Measurements from ENCODE around the gene ORC4. TPM values are rescaled to one million over a fixed set of nuclear protein-coding genes. Genes with fewer than 3 reads are reported as not detected.
"Not testable (repeated sequence)": the region's sequence is repeated elsewhere in the genome, so short reads cannot be mapped to it uniquely, and the experiment has no call there.

Gene ORC4
- total and polyA plus RNA-seq, 2 donors: 16.0 to 109 TPM

DNA sequence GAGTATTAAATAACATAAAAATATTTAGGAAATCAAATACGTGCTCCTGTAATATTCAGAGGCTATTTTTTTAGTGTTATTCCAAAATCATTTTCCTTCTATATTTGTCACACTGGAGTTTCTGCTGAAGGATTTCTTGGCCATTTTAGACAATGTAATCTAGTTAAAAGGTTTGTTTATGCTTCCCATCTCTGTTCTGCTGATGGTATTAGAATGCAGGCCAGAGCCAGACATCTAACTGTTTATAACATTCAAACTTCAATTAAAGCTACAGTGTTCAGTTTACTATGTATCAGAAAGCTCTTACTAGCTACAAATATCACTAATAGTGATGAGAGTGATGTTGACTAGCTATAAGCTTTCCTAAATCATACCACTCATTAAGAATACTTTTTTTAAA, 8.2 kb upstream of the ORC4 start:
- Histone ChIP-seq H3K27ac (ENCODE audit: low read depth) (no peak overlapping the region), H3K4me3 (ENCODE audit: low read depth, low read length) (no peak overlapping the region), H3K4me1 (ENCODE audit: insufficient read depth) (no peaks in the 10 kb centered on the region), H3K36me3 (ENCODE audit: insufficient read depth) (no peaks in the 10 kb centered on the region)
- WGBS: 30% methylated on average over 1 of the region's 1 CpG
- DNase-seq (ENCODE audit: extremely low spot score): no peak

DNA sequence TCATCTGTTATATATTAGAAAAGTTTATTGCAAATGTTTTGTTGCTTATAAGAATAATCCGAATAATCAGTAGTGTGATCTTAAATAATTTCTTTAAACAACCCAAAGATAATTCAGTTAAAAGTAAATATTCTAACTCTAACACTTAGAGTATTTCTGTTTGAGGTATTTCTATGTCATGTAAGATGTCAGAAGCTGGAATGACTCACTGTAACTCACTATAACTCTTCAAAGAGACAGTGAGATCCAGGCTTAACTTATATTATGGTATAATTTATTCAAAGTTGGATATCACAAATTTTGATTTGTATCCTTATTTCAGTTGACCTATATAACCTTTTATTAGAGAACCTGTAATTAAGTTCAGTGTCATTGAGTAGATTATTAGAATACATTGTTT, 7.3 kb upstream of the ORC4 start:
- Histone ChIP-seq H3K27ac (ENCODE audit: low read depth) (no peak overlapping the region), H3K4me1 (ENCODE audit: insufficient read depth) (no peaks in the 10 kb centered on the region), H3K4me3 (ENCODE audit: low read depth, low read length) (no peak overlapping the region), H3K36me3 (ENCODE audit: insufficient read depth) (no peaks in the 10 kb centered on the region)
- WGBS: 56% methylated on average over 1 of the region's 1 CpG
- no peak for DNase-seq (ENCODE audit: extremely low spot score)

DNA sequence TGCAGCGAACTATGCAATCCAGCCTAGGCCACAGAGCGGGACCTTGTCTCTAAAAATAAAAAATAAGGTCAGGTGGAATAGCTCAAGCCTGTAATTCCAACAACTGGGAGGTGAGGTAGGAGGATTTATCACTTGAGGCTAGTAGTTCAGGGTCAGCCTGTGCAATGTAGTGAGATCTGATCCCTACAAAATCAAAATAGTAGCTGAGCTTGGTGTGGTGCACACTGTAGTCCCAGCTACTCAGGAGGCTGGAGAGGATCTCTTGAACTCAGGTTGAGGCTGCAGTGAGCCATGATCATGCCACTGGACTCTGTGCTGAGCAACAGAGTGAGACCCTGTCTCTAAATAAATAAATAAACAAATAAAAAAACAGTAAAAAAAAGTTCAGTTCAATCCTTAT, 6.0 kb upstream of the ORC4 start:
- H3K4me1 ChIP-seq (ENCODE audit: insufficient read depth): no peaks in the 10 kb centered on the region
- H3K36me3 ChIP-seq (ENCODE audit: insufficient read depth): no peaks in the 10 kb centered on the region
- WGBS: 98% methylated on average over 2 of the region's 2 CpGs
- H3K27ac ChIP-seq (ENCODE audit: low read depth): no peak overlapping the region
- H3K4me3 ChIP-seq (ENCODE audit: low read depth, low read length): no peak overlapping the region
- DNase-seq (ENCODE audit: extremely low spot score): no peak

DNA sequence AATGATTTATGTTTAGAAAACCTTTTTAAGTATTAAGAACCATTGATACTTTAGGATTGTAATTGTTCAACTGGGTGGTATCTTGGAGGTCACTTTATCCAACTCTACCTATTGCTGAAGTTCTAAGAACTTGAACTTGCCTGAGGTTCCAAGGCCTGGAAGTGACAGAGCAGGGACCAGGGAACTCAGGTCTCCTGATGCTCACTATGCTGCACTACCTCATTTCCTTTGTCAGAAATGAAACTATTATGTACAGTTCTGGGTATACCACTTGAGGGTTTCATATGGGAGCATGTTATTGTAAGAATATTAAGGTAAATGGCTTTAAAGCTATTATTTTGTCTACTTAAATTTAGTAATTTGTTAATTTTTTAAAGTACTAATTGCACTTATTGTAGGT, 3.3 kb upstream of the ORC4 start:
- H3K4me1 ChIP-seq (ENCODE audit: insufficient read depth): no peaks in the 10 kb centered on the region
- no peak for DNase-seq (ENCODE audit: extremely low spot score)
- no peak overlapping the region for H3K4me3 ChIP-seq (ENCODE audit: low read depth, low read length)
- H3K36me3 ChIP-seq (ENCODE audit: insufficient read depth): no peaks in the 10 kb centered on the region
- no peak overlapping the region for H3K27ac ChIP-seq (ENCODE audit: low read depth)

DNA sequence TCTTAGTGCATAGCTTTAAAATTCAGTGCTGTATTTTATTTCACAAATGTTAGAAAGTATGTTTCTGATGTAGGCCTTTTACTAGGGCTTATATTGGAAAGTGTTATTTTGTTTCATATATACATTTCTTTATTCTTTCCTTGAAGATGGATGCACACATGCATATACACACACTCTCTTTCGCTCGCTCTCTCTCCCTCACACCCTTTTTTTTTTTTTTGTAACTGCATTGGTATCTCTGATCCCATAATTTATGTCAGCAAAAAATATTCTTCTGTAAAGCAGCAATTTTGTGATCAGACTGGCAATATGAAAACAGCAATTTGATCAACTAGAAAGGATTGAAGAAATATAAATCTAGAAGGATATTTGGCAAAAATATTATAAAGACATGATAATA, 2.3 kb upstream of the ORC4 start:
- WGBS: 65% methylated on average over 2 of the region's 2 CpGs
- Histone ChIP-seq H3K36me3 (ENCODE audit: insufficient read depth) (no peaks in the 10 kb centered on the region), H3K27ac (ENCODE audit: low read depth) (no peak overlapping the region), H3K4me3 (ENCODE audit: low read depth, low read length) (no peak overlapping the region), H3K4me1 (ENCODE audit: insufficient read depth) (no peaks in the 10 kb centered on the region)
- DNase-seq (ENCODE audit: extremely low spot score): no peak

DNA sequence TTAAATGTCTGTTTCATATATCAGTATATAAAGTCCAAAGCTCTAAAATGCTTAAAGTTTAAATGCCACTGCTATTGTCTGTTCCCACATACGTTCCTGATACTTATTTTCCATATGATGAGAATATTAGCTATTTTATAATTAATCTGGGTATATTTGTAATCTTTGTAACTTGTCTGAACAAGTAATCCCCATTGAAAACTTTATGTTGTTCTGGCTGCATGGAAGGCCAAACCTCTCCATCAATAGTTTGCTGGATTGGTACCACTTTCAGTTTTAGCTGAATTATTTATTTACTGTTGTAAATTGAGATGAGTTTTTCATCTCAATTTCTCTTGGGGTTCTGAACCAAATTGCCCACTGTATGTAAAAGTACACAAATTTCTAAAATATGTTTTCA, 1.8 kb upstream of the ORC4 start:
- WGBS: 11% methylated on average over 1 of the region's 1 CpG
- DNase-seq (ENCODE audit: extremely low spot score): no peak
- no peak overlapping the region for H3K27ac ChIP-seq (ENCODE audit: low read depth)
- no peaks in the 10 kb centered on the region for H3K36me3 ChIP-seq (ENCODE audit: insufficient read depth)
- no peaks in the 10 kb centered on the region for H3K4me1 ChIP-seq (ENCODE audit: insufficient read depth)
- H3K4me3 ChIP-seq (ENCODE audit: low read depth, low read length): peak overlapping the region; percentile 55

DNA sequence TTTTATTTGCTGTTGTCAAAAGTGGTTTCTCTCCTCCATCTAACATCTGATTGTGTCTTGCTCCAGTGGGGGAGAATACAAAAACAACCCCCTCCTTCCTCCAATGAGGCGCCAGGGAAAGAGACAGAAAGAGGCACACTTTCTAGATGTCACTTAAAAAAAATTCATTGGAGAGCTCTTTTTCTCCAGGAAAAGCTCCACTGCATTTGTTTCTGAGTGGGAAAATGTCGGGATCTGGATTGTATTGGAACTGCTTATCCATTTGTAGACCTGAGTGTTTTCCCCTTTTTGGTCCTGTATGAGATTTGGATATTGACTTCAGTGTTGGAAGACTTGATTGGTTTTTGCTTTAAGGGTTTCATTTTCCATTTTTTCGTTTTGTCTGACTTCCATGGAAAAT, 1.3 kb upstream of the ORC4 start:
- Histone ChIP-seq H3K4me3 (ENCODE audit: low read depth, low read length) (peak overlapping the region; percentile 55), H3K4me1 (ENCODE audit: insufficient read depth) (no peaks in the 10 kb centered on the region), H3K27ac (ENCODE audit: low read depth) (no peak overlapping the region), H3K36me3 (ENCODE audit: insufficient read depth) (no peaks in the 10 kb centered on the region)
- no peak for DNase-seq (ENCODE audit: extremely low spot score)
- WGBS: 2% methylated on average over 3 of the region's 3 CpGs

DNA sequence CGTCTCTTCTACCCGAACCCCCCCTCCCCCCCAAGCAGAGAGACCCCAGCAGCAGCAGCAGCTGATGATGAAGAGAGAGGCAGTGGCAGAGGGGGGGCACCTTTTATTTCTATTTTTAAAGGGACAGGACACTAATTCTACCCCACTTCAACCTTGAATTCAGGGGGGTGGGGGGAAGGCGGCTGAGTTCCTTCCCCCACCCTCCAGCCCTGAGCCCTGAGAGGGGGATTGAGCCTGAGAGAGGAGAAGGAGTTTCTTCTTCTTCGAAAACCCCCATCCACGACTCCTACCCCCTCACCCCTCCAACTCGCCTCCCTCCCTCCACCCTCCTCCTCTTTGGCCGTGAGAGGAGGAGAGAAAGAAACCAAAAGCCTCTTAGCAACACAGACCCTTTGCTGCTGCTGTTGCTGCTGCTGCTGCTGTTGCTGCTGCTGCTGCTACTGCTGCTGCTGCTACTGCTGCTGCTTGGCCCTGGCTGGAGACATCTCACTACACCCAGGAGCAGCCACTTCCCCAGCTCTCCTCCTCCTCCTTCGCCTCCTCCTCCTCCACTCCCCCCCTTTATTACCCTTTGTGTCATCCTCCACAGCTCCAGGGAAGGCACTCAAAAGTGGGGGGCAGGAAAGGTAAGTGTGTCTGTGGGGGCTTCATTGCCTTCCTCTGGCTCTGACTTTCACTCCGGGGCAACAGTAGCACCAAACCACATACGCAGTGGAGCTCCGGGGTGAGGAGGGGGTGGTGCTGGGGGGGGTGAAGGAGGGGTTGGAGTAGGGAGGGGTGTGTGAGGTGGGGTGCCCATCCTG, 723 bp upstream of the ORC4 start, which contains the start of gene MBD5:
Gene MBD5, plus strand, starts transcription at position 33 of the 803 bp plus-strand sequence.
- DNase-seq (ENCODE audit: extremely low spot score): no peak

DNA sequence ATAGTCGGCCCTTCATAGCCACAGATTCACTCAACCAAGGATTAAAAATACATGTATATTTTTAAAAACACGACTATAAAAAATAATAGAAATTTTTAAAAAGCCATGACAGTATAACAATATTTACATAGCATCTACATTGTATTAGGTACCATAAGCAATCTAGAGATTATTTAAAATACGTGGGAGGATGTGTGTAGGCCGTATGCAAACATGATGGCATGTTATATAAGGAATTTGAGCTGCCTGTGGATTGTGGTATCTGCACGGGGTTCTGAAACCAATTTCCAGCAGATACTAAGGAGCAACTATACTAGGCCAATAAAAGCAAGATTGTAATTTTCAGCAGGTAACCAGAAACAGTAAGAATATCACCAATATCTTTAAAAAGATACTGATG, 5.9 kb downstream of the ORC4 start:
- H3K27ac ChIP-seq (ENCODE audit: low read depth): no peak overlapping the region
- H3K4me1 ChIP-seq (ENCODE audit: insufficient read depth): no peaks in the 10 kb centered on the region
- no peak for DNase-seq (ENCODE audit: extremely low spot score)
- WGBS: 86% methylated on average over 5 of the region's 5 CpGs
- H3K36me3 ChIP-seq (ENCODE audit: insufficient read depth): no peaks in the 10 kb centered on the region
- H3K4me3 ChIP-seq (ENCODE audit: low read depth, low read length): no peak overlapping the region

More for the DNA sequence above, 723 bp upstream of the ORC4 start, which contains the start of gene MBD5:
- Histone ChIP-seq H3K4me1 (ENCODE audit: insufficient read depth) (no peaks in the 10 kb centered on the region), H3K4me3 (ENCODE audit: low read depth, low read length) (peak within 1 kb of the TSS; percentile 60), H3K36me3 (ENCODE audit: insufficient read depth) (no peaks in the 10 kb centered on the region), H3K27ac (ENCODE audit: low read depth) (peak within 1 kb of the TSS; percentile 93)
- WGBS: under 1% methylated on average over 10 of the region's 11 CpGs

DNA sequence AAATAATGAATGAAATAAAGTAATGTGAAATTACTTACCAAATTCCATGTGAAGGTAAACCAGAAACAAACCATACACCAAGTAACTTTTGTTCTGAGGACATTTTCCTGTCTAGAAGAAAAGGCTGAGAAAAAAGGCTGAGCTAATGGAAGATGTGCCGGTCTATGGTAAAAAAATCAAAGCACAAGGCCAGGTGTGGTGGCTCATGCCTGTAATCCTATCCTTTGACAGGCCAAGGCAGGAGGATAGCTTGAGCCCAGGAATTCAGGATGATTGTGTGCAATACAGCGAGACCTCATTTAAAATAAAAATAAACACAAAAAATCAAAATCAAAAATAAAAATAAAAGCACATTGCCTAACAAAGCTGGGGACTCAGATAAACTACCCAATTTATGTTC, 6.7 kb downstream of the ORC4 start:
- no peak for DNase-seq (ENCODE audit: extremely low spot score)
- Histone ChIP-seq H3K4me1 (ENCODE audit: insufficient read depth) (no peaks in the 10 kb centered on the region), H3K4me3 (ENCODE audit: low read depth, low read length) (no peak overlapping the region), H3K36me3 (ENCODE audit: insufficient read depth) (no peaks in the 10 kb centered on the region), H3K27ac (ENCODE audit: low read depth) (no peak overlapping the region)
- 73% methylated on average over 2 of the region's 2 CpGs for WGBS

DNA sequence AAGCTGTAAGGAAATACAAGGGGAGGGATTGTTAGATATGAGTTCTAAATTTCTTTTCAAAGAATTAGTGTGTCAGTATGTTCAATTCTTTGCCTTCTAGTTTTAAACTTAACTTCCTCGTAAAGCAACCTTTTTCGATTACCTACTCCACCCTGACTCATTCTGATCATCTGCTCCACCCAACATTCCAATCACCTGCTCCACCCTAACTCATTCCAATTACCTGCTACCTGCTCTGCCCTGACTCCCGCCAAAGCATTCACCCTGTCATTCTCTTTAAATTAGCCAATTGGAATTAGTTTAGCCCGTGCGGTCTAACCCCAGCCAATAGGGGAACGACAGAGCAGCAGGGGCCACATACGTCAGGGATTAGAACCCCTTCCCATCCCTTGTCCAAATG, 12.1 kb downstream of the ORC4 start:
- WGBS: 96% methylated on average over 7 of the region's 7 CpGs
- H3K4me3 ChIP-seq (ENCODE audit: low read depth, low read length); H3K27ac ChIP-seq (ENCODE audit: low read depth); H3K36me3 ChIP-seq (ENCODE audit: insufficient read depth); H3K4me1 ChIP-seq (ENCODE audit: insufficient read depth); DNase-seq (ENCODE audit: extremely low spot score): not testable (repeated sequence)

DNA sequence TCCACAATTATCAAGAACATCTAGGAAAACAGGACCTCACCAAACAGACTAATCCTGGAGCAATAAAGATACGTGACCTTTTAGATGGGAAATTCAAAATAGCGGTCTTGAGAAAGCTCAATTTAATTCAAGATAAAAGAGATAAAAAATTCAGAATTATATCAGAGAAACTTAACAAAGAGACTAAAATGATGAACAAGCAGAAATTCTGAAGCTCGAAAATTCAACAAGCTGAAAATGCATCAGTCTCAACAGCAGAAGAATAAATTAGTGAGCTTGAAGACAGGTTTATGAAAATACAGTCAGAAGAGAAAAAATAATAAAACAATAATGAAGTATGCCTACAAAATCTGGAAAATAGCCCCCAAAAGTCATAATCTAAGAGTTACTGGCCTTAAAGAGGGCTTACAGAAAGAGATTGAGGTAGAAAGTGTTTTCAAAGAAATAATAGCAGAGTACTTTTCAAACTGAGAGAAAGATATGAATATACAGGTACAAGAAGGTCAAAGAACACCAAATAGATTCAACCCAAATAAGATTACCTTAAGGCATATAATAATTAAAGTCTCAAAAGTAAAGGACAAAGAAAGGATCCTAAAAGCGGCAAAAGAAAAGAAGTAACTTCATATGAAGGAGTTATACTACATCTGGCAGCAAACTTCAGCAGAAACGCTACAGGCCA, 13.2 kb downstream of the ORC4 start:
- Histone ChIP-seq H3K4me1 (ENCODE audit: insufficient read depth) (no peaks in the 10 kb centered on the region), H3K4me3 (ENCODE audit: low read depth, low read length) (no peak overlapping the region), H3K27ac (ENCODE audit: low read depth) (no peak overlapping the region), H3K36me3 (ENCODE audit: insufficient read depth) (no peaks in the 10 kb centered on the region)
- DNase-seq (ENCODE audit: extremely low spot score): no peak
- 98% methylated on average over 5 of the region's 5 CpGs for WGBS

DNA sequence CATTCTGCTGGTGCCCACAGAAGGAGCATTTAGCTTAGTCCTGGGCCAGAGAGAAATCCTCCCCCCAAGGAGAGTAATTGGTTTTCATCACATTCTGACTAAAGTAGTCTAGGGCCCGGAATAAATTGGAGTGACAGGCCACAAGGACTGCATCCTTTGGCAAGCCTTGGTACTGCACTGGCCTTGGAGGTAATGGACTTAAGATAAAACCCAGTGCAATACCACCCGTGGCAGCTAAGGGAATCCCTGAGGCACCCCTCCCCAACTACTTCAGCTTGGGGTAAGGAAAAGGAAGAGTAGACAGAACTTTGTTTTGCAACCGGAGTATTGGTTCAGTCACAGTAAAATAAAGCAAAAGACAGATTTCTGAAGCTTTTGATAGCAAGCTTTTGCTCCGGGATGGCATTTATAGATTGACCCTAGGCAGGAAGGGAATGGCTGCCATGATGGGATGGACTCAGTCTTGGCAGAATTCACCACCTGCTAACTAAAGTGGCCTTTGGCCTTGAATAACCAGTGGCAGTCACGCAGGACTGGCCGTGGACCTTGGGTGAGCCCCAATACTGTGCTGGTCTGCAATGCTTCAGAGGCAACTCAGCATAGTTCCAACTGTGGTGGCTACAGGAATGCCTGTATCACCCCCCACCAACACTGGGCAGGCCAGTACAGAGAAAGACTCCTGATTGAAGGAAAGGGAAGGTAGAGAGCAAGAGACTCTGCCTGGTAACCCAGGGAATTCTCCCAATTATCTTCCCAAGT, 14.1 kb downstream of the ORC4 start:
- Histone ChIP-seq H3K4me1 (ENCODE audit: insufficient read depth) (no peaks in the 10 kb centered on the region), H3K36me3 (ENCODE audit: insufficient read depth) (no peaks in the 10 kb centered on the region), H3K4me3 (ENCODE audit: low read depth, low read length) (no peak overlapping the region), H3K27ac (ENCODE audit: low read depth) (no peak overlapping the region)
- 86% methylated on average over 6 of the region's 6 CpGs for WGBS
- DNase-seq (ENCODE audit: extremely low spot score): no peak

DNA sequence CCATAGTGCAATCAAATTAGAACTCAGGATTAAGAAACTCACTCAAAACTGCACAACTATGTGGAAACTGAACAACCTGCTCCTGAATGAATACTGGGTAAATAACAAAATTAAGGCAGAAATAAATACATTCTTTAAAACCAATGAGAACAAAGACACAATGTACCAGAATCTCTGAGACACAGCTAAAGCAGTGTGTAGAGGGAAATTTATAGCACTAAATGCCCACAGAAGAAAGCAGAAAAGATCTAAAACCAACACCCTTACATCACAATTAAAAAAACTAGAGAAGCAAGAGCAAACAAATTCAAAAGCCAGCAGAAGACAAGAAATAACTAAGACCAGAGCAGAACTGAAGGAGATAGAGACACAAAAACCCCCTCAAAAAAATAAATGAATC, 18.1 kb downstream of the ORC4 start:
- not testable (repeated sequence) for H3K4me3 ChIP-seq (ENCODE audit: low read depth, low read length); H3K4me1 ChIP-seq (ENCODE audit: insufficient read depth); H3K36me3 ChIP-seq (ENCODE audit: insufficient read depth); H3K27ac ChIP-seq (ENCODE audit: low read depth); DNase-seq (ENCODE audit: extremely low spot score)
